GM20431 (cell line): ENCODE measurements around the gene TNRC6C.

ENCODE experiments used
- in situ Hi-C: fragments of 300-500 bp; cut with MseI, MboI; formaldehyde crosslinking; loops from one replicate; pipeline ENCODE4 v1.15.0; 2020; ENCODE audit warnings: low sequenced_read_pairs; ENCODE audit not compliant: unreplicated experiment

Gene TNRC6C

DNA sequence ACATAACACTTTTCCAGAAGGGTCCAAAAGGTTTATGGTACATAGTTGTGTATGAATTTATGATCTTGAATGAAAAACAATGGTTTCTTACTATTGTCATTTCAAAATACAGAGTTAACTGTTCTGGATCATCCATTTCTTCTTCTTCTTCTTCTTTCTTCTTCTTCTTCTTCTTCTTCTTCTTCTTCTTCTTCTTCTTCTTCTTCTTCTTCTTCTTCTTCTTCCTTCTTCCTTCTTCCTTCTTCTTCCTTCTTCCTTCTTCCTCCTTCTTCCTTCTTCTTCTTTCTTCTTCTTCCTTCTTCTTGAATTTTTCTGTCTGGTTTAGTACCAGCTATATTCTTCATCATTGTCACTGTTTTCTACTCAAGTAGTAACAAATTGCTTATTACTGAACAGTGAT lies 47.8 kb downstream of the TNRC6C start:
- in situ Hi-C loops: loop anchor here (25.0 kb wide), 1 partner anchor 469 kb away; no protein-coding TSS in a partner anchor

DNA sequence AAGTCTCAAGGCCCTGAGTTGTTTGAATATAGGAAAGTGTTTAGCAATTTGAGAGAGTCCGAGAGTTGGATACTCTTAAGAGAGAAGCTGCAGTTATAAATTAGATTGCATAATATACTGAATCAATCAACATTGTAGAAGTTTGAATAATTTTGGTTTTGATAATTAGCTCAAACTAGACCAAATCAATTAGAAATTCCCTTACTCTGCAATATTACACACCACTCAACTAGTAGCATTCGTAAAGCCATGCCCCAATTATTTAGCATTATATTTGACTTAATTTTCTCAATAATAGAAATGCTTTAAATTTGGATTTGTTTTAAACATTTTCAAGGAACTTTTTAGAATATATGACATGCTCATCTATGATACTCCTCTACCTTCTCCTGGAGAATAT lies 49.1 kb downstream of the TNRC6C start:
- in situ Hi-C loops: loop anchor here (25.0 kb wide), 1 partner anchor 470 kb away; no protein-coding TSS in a partner anchor

GRCh38 chr17:78010759-78011158 lies 52.3 kb downstream of the TNRC6C start:
- in situ Hi-C loops: loop anchor here (5.0 to 25.0 kb wide), 2 partner anchors 243 to 473 kb away; no protein-coding TSS in a partner anchor

DNA sequence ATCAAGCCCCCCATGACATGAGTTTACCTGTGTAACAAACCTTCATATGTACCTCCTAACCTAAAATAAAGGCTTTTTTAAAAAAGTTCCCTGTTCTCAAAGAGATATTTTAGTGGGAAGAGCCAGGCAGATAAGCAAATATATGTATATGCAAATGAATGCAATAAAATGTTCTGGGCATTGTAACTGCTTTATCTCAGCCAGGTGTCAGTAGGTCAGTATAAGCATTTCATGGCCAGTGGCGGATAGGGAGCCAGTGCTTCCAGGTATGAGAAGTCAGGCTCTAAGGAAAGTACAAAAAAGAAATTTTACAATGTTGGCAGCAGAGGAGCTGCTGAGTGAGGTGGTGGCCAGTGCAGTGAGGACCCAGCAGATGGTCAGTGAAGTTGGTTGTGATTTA lies 53.9 kb downstream of the TNRC6C start:
- in situ Hi-C loops: loop anchor here (5.0 to 25.0 kb wide), 2 partner anchors 245 to 475 kb away; no protein-coding TSS in a partner anchor

DNA sequence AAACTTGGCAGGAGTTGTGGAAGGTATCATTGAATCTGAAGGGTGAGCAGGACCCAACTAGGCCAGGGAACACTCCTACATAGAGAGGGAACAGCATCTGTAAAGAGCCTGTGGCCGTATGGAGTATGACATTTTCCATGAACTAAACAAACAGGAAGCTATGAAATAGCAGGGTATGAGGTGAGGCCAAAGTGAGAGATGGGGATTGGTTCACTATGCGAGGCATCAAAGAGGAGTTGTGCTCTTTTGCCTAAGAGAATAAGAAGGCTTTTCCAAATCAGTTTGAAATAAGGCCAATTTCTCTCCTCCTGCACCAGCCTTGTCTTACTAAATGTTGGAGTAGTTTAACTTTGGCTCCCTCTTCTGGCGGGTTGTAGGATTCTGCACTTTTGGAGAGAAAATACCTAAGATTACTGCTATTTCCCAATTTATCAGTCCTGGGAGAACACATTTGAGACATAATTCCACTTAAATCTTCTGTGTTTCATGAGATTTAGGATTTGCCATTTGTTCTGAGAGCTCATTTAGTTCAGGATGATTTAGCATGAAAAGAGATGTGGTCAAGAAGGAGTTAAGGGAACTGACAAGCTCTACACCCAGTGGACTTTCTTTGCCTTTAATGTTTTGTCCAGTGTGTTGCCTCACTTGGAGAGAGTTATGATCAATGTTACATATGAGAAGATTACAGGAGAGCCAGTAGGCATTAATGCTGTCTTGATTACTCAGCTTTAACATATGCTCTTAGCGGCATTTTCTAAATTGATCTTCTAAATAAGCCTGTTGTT lies 55.4 kb downstream of the TNRC6C start:
- in situ Hi-C loops: loop anchor here (5.0 to 25.0 kb wide), 2 partner anchors 247 to 477 kb away; no protein-coding TSS in a partner anchor

DNA sequence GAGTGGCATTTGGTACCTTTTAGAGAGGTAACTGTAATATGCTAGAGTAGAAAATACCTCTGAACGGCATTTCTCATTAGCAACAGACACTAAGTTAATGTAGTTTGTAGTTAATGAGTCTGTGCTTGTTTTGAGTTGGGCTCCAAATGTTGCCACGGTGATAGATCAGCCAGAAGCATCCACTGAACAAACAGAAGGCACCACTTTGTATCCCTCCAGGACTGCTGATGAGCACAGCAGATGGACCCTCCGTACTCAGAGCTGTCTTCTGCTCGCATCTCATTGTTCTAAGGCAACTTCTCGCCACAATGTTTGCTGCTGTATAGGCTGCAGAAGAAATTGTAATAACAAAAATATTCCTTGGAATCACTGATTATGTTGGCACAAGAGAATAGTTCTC lies 56.1 kb downstream of the TNRC6C start:
- in situ Hi-C loops: loop anchor here (5.0 to 25.0 kb wide), 2 partner anchors 247 to 477 kb away; no protein-coding TSS in a partner anchor

DNA sequence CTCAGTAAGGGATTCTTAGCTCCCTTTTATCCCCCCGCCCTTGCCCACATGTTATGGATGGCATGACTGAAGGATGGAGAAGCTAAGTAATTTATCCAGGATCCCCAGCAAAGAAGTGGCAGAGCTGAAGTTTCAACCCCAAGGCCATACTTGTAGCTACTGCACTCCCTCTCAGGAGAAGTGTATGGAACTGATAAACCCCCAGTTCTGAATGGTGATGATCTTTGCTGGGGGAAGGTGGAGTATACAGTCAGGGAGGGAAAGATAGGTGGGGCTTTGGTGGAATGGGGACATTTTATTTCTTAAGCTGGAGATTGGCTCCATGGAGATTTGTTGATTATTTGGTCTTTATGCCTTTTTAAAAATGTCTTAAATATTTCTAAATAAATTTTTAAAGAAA lies 58.3 kb downstream of the TNRC6C start:
- in situ Hi-C loops: loop anchor here (25.0 kb wide), 1 partner anchor 480 kb away; no protein-coding TSS in a partner anchor

- in situ Hi-C loops: loop anchor here (25.0 kb wide), 1 partner anchor 482 kb away; no protein-coding TSS in a partner anchor
Measured at GRCh38 chr17:78019367-78019975, 61.0 kb downstream of the TNRC6C start.

- in situ Hi-C loops: loop anchor here (25.0 kb wide), 1 partner anchor 483 kb away; no protein-coding TSS in a partner anchor
Measured at GRCh38 chr17:78019976-78020716, 61.6 kb downstream of the TNRC6C start.

DNA sequence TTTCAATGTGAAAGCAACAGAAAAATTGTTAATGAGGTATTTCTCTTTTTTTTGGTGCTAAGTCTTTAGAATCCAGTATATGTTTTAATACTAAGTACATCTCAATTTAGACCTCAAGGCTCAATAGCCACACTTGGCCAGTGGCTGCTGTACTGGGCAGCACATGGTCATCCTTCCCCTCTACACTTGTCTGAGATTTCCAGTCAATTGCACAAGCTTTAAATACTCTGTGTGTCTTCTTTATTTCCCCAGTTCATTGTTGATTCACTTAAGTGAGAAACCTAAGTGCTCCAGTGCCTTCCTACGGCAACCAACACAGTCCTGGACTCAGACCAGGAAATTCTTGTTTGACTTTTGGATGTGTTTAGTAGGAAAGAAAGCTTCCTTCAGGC lies 62.2 kb downstream of the TNRC6C start:
- in situ Hi-C loops: loop anchor here (25.0 kb wide), 1 partner anchor 483 kb away; no protein-coding TSS in a partner anchor

DNA sequence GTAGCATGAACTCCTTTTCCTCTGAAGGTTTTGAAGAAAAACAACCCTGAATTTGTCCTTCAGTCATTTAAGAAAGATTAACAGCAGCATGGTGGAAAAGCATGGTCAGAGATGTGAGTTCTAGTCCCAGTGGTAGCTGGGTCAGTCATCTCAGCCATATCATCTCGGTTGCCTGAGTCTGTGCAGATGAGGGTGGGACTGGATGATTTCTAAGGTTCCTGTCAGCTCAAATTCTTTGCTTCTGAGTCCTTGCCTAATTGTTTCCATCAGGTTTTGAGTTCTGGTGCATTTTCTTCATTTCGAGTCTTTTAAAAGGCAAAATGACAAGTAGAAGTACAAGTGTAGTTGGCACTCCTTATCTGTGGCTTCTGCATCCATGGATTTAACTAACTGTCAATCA lies 63.9 kb downstream of the TNRC6C start:
- in situ Hi-C loops: loop anchor here (25.0 kb wide), 1 partner anchor 485 kb away; no protein-coding TSS in a partner anchor

DNA sequence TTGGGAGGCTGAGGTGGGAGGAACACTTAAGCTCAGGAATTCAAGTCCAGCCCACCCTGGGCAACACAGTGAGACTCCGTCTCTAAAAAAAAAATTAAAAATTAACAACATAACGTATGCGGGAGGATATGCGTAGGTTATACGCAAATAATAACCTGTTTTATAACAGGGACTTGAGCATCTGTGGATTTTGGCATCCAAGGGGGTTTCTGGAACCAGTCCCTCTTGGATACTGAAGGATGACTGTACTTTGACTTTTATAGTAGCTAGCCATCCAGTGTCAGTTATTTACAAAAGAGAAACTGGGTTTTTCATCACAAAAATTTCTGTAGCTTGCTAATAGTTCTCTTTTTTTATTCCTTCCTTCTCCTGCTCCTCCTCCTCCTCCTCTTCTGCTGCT lies 64.5 kb downstream of the TNRC6C start:
- in situ Hi-C loops: loop anchor here (25.0 kb wide), 1 partner anchor 486 kb away; no protein-coding TSS in a partner anchor

GRCh38 chr17:78026381-78026780 lies 67.9 kb downstream of the TNRC6C start:
- in situ Hi-C loops: no loop called here

DNA sequence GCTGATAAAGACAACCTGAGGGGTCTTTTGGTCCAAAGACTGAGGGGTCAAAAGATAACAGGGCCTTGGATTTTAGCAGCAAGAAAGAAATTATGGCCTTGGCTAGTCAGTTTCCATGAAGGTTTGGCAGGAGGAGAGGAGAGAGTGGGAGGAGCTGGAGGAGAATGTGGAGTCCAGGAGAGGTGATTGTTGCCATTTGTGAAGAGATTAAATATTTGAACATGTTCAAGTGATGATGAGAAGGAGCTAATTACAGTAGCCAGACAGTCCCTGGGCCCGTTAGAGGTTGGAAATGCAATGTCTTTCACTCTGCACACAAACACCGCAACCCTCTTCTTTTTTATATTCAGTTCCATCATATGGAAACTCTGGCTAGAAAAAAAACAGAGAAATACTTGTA lies 68.6 kb downstream of the TNRC6C start:
- in situ Hi-C loops: no loop called here

DNA sequence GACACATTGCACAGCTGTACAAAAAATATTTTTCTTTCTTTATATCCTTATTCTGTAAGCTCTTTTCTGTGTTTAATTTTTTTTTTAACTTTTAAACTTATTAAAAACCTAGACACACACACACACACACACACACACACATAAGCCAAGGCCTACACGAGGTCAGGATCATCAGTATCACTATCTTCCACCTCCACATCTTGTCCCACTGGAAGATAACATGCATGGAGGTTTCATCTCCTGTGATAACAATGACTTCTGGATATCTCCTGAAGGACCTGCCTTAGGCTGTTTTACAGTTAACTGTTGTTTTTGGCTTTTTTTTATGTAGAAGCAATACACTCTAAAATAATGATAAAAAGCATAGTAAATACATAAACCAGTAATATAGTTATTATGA lies 71.2 kb downstream of the TNRC6C start:
- in situ Hi-C loops: no loop called here

- in situ Hi-C loops: no loop called here
Measured at GRCh38 chr17:78031435-78031834, 72.9 kb downstream of the TNRC6C start.

- in situ Hi-C loops: no loop called here
Measured at GRCh38 chr17:78032166-78032565, 73.7 kb downstream of the TNRC6C start.

- in situ Hi-C loops: no loop called here
Measured at GRCh38 chr17:78034429-78035091, 76.1 kb downstream of the TNRC6C start.

DNA sequence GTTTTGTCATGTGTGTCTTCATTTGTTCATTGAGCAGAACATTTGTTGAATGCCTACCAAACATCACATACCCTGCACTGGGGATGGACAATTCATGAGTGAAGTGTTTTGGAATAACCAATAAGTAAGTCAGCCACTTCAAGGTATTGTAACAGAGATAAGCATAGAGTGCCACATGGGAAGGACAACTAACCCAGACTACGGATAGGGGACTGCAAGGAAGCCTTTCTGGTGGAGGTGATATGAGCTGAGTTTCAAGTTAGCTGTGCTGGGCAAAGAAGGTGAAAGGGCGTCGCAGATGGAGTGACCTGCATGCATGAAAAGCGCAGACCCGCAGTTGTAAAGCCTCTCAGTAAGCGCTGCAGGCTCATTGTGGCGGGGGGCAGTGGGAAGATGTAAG lies 78.8 kb downstream of the TNRC6C start:
- in situ Hi-C loops: no loop called here
